Erythroblast (primary cell): ENCODE measurements around the gene SFMBT1.

Source experiments
- GATA1 ChIP-seq: IDR thresholded peaks from 2 replicates; pipeline ENCODE4 v1.6.1; 2011; ENCODE audit warnings: low read depth, mild to moderate bottlenecking, control low read depth, low read length, moderate library complexity
- POLR2A ChIP-seq: IDR thresholded peaks from 2 replicates; pipeline ENCODE4 v1.6.1; 2011; ENCODE audit warnings: mild to moderate bottlenecking, low read length

DNA sequence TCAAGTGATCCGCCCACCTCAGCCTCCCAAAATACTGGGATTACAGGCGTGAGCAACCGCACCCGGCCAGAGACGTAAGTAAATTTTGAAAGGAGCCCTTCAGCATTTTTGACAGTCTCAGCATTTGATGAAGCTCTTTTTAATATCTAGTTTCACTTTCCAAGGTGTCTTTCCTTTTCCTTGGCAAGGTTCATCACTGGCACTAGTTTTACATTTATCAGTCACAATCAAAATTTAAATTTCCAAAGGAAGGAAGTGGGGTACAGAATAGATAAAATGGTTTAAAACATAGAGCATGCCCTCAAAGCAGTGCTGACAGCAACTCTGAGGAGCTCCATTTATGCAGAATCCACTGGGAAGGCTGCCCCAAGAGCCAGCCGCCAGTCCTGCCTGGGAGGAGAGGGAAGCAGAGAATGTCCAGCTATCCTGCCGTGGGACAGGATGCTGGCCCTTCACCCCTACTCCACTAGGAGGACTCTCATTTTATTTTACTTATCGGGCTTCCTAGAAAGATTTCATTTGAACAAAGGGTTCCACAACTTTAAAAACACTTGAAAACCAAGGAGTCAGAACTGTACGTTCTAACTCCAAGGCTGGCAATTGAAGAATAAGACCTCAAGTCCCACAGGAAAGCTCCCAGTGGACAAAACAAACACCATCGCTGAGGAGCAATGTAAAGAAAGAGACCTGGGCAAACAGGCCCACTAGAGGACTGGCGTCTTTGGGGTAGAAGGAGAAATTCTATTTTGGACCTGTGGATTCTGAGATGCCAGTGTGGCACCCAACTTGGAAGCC is 9.9 kb downstream of the SFMBT1 start:
- TF ChIP-seq POLR2A (no peak), GATA1 (no peak)
